BJ (cell line): ENCODE results near the gene ITGAD. TPM values are rescaled to one million over a fixed set of nuclear protein-coding genes. Genes with fewer than 3 reads are reported as not detected.

Experiments
- CTCF ChIA-PET: fragments of 350-600 bp; formaldehyde crosslinking; extraction: SDS; loops from one replicate; lab custom pipeline; 2021; ENCODE audit warnings: antibody characterized with exemption, inconsistent platforms; lab: Yijun Ruan, JAX
- POLR2A ChIA-PET: fragments of 300-600 bp; sonication (Branson Sonifier 250); formaldehyde crosslinking; extraction: SDS; loops from one replicate; lab custom pipeline; 2021; ENCODE audit warnings: antibody characterized with exemption; lab: Charles Lee
- DNase-seq: peaks from one replicate; pipeline ENCODE4 v3.0.0-alpha.2; 2011; ENCODE audit warnings: low read depth
- H3K27me3 ChIP-seq: 2 replicates; pipeline ENCODE4 v1.6.0; 2011; ENCODE audit warnings: low read length; ENCODE audit not compliant: control insufficient read depth, insufficient read depth
- H3K36me3 ChIP-seq: 2 replicates; pipeline ENCODE4 v1.5.1; 2011; ENCODE audit warnings: low read length; ENCODE audit not compliant: control insufficient read depth, insufficient read depth
- H3K4me3 ChIP-seq: 2 replicates; pipeline ENCODE4 v1.5.1; 2011; ENCODE audit warnings: low read depth, mild to moderate bottlenecking, control low read depth, low read length
- CTCF ChIP-seq: IDR thresholded peaks from 2 replicates; pipeline ENCODE4 v1.5.1; 2011; ENCODE audit warnings: low read depth, mild to moderate bottlenecking, control low read depth, inconsistent platforms, low read length, moderate library complexity; ENCODE audit not compliant: insufficient read depth
- polyA plus RNA-seq: library from polyadenylated mRNA; depleted of rRNA; stranded (reverse); fragments of >200 nt; gene quantifications from 2 replicates; pipeline ENCODE4 v1.2.3, GENCODE V29; 2011

Gene ITGAD
- polyA plus RNA-seq, 1 experiment, result not detected

- Histone ChIP-seq H3K27me3 (peaks cover 2% of the 10 kb centered on the region; the same call in 1 of the 2 replicates), H3K36me3 (no peaks in the 10 kb centered on the region), H3K4me3 (no peak overlapping the region)
- DNase-seq, result no peak
- no peak for TF ChIP-seq CTCF
- CTCF ChIA-PET, result no interaction called here
- POLR2A ChIA-PET, result no interaction called here
Observed at GRCh38 chr16:31411024-31411844, 18.1 kb downstream of the ITGAD start.

GRCh38 chr16:31412750-31413149, 19.6 kb downstream of the ITGAD start:
- H3K36me3 ChIP-seq, result no peaks in the 10 kb centered on the region
- ChIA-PET CTCF (no interaction called here), POLR2A (no interaction called here)
- no peak for DNase-seq
- H3K4me3 ChIP-seq, result no peak overlapping the region
- no peak for TF ChIP-seq CTCF
- peaks cover 2% of the 10 kb centered on the region; the same call in 1 of the 2 replicates for H3K27me3 ChIP-seq

GRCh38 chr16:31413381-31413780, 20.2 kb downstream of the ITGAD start:
- ChIA-PET CTCF (no interaction called here), POLR2A (no interaction called here)
- Histone ChIP-seq H3K4me3 (no peak overlapping the region), H3K27me3 (peaks cover 2% of the 10 kb centered on the region; the same call in 1 of the 2 replicates), H3K36me3 (no peaks in the 10 kb centered on the region)
- TF ChIP-seq CTCF, result no peak
- no peak for DNase-seq

GRCh38 chr16:31413943-31414342, 20.8 kb downstream of the ITGAD start:
- Histone ChIP-seq H3K4me3 (no peak overlapping the region), H3K36me3 (no peaks in the 10 kb centered on the region), H3K27me3 (peaks cover 2% of the 10 kb centered on the region; the same call in 1 of the 2 replicates)
- no peak for DNase-seq
- ChIA-PET CTCF (no interaction called here), POLR2A (no interaction called here)
- TF ChIP-seq CTCF, result no peak

GRCh38 chr16:31414706-31415105, 21.6 kb downstream of the ITGAD start:
- Histone ChIP-seq H3K4me3 (no peak overlapping the region), H3K27me3 (peaks cover 2% of the 10 kb centered on the region; the same call in 1 of the 2 replicates), H3K36me3 (no peaks in the 10 kb centered on the region)
- ChIA-PET POLR2A (no interaction called here), CTCF (no interaction called here)
- DNase-seq, result no peak
- no peak for TF ChIP-seq CTCF
